Thyroid gland (tissue), 4 donors: Measurements from ENCODE around the gene DLGAP3. TPM values are rescaled to one million over a fixed set of nuclear protein-coding genes. Genes with fewer than 3 reads are reported as not detected.

Source experiments
- DNase-seq, 2 donors: peaks; one replicate each; pipeline ENCODE4 v3.0.0-alpha.2; 2019
- H3K27ac ChIP-seq, 3 donors: fragments of 200-600 bp; sonication (generic); 1 replicate in 2 of 3; 2 replicates in 1 of 3; pipeline ENCODE4 v1.5.1; 2016 to 2019; ENCODE audit warnings: mild to moderate bottlenecking in 1 of 3, moderate library complexity in 1 of 3
- H3K27me3 ChIP-seq: fragments of 200-600 bp; sonication (generic); one replicate; pipeline ENCODE4 v1.5.1; 2019
- H3K36me3 ChIP-seq, 2 donors: fragments of 200-600 bp; sonication (generic); one replicate each; pipeline ENCODE4 v1.5.1; 2016 to 2019
- H3K4me1 ChIP-seq, 2 donors: fragments of 200-600 bp; sonication (generic); one replicate each; pipeline ENCODE4 v1.5.1; 2017 to 2019
- H3K4me3 ChIP-seq, 3 donors: fragments of 200-600 bp; sonication (generic); replicated peaks in 1 of 3; 1 replicate in 2 of 3; 2 replicates in 1 of 3; pipeline ENCODE4 v1.5.1; 2016; ENCODE audit warnings: mild to moderate bottlenecking in 1 of 3
- H3K9me3 ChIP-seq: fragments of 200-600 bp; sonication (generic); one replicate; pipeline ENCODE4 v1.5.1; 2017
- POLR2A ChIP-seq, 2 donors: fragments of 450-650 bp; IDR thresholded peaks; one replicate each; pipeline ENCODE4 v1.6.1; 2017; ENCODE audit warnings: antibody characterized with exemption in 2 of 2, mild to moderate bottlenecking in 2 of 2, moderate library complexity in 1 of 2
- WGBS, 2 donors: methylation state at CpG; one replicate each; pipeline ENCODE4 v1.1.5; 2017; 5-methylcytosine and 5-hydroxymethylcytosine counted together
- intact Hi-C: fragments of 100-400 bp; cut with DNase I; formaldehyde crosslinking; loops from one replicate; pipeline ENCODE4 v1.15.1; 2023
- total RNA-seq, 4 donors: library from RNA; depleted of rRNA; stranded (reverse); fragments of >200 nt; gene quantifications; one replicate each; pipeline ENCODE4 v1.2.3, GENCODE V29; 2016
- TF ChIP-seq, protein P1 (sequence below), 6 experiments: fragments of 200-600 bp in 3 of 6; fragments of 450-650 bp in 3 of 6; sonication (generic) in 3 of 6; IDR thresholded peaks; one replicate each; pipeline ENCODE4 v1.5.1; 2016 to 2019; ENCODE audit warnings: antibody characterized with exemption in 6 of 6, mild to moderate bottlenecking in 2 of 6, inconsistent platforms in 1 of 6, moderate library complexity in 1 of 6

Gene DLGAP3
- total RNA-seq, 4 donors from 2014 or later, result 0.22 to 0.67 TPM; not detected in 2

DNA sequence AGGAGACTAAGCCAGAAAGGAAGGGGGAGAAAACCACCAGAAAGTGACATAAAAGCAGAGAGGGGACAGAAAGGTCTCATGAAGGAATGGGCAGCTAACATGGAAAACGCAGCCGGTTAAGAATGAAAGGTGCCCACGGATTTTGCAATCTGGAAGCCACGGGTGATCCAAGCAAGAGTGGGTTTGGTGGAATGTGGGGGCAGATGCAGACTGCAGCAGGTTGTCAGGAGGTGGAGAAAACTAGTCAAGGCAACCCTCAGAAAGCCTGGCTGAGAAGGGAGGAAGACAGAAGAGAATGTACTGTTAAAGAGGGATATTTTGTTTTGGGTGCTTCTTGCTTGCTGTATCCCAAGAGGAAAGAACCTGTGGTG lies 57.3 kb downstream of the DLGAP3 start:
- 83 to 95% methylated on average over 4 of the region's 4 CpGs for WGBS, 2 donors
- no peaks in the 10 kb centered on the region for H3K9me3 ChIP-seq
- no peaks in the 10 kb centered on the region for H3K36me3 ChIP-seq
- H3K27ac ChIP-seq, result no peak overlapping the region
- TF ChIP-seq, protein P1, sequence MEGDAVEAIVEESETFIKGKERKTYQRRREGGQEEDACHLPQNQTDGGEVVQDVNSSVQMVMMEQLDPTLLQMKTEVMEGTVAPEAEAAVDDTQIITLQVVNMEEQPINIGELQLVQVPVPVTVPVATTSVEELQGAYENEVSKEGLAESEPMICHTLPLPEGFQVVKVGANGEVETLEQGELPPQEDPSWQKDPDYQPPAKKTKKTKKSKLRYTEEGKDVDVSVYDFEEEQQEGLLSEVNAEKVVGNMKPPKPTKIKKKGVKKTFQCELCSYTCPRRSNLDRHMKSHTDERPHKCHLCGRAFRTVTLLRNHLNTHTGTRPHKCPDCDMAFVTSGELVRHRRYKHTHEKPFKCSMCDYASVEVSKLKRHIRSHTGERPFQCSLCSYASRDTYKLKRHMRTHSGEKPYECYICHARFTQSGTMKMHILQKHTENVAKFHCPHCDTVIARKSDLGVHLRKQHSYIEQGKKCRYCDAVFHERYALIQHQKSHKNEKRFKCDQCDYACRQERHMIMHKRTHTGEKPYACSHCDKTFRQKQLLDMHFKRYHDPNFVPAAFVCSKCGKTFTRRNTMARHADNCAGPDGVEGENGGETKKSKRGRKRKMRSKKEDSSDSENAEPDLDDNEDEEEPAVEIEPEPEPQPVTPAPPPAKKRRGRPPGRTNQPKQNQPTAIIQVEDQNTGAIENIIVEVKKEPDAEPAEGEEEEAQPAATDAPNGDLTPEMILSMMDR (IDR thresholded peaks at IDR 0.05), result no peak
- H3K27me3 ChIP-seq, result no peaks in the 10 kb centered on the region
- DNase-seq, result no peak
- no peak overlapping the region for H3K4me3 ChIP-seq
- H3K4me1 ChIP-seq, result no peaks in the 10 kb centered on the region
- intact Hi-C loops, result no loop called here

- H3K9me3 ChIP-seq, result no peaks in the 10 kb centered on the region
- WGBS, 2 donors, result 57 to 59% methylated on average over 17 of the region's 17 CpGs
- no peak overlapping the region for H3K27ac ChIP-seq
- H3K4me3 ChIP-seq, result no peak overlapping the region
- peaks cover 0 to 4% of the 10 kb centered on the region in 2 donors for H3K4me1 ChIP-seq
- no peaks in the 10 kb centered on the region for H3K27me3 ChIP-seq
- TF ChIP-seq POLR2A (IDR thresholded peaks at IDR 0.05), result no peak
- TF ChIP-seq, protein P1 (IDR thresholded peaks at IDR 0.05), result no peak
- no peaks in the 10 kb centered on the region for H3K36me3 ChIP-seq
- intact Hi-C loops, result no loop called here
- peak; percentile 24 to 32 for DNase-seq
These were observed 57.9 kb downstream of the DLGAP3 start for GRCh38 chr1:34871443-34872132.

DNA sequence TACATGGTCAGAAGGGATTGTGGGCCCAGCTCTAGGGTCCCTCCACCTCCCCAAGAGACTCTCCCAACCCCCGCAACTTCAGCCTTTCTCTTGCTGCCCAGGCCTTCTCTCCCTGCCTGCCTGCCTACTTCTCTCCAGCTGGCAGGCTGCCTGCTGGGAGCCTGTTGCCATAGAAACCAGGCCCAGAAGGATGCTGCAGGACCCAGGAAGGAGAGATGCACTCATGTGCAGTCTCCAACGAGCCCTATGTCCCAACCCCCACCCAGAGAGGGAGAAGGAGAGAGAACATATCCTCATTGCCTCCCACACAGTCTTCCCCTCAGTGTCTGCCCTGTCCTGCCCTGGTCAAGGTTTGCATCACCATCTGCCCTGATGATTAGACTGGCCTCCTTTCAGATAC lies 59.1 kb downstream of the DLGAP3 start:
- H3K36me3 ChIP-seq, result no peaks in the 10 kb centered on the region
- no peak overlapping the region for H3K4me3 ChIP-seq
- intact Hi-C loops, result no loop called here
- WGBS, 2 donors, result 39 to 56% methylated on average over 2 of the region's 2 CpGs
- H3K27me3 ChIP-seq, result no peaks in the 10 kb centered on the region
- DNase-seq, result no peak
- H3K4me1 ChIP-seq, result peaks cover 6 to 9% of the 10 kb centered on the region in 2 donors
- no peaks in the 10 kb centered on the region for H3K9me3 ChIP-seq
- no peak overlapping the region for H3K27ac ChIP-seq
- TF ChIP-seq, protein P1 (IDR thresholded peaks at IDR 0.05), result no peak
- TF ChIP-seq POLR2A (IDR thresholded peaks at IDR 0.05), result no peak

- intact Hi-C loops, result loop anchor here (5.0 kb wide), 1 partner anchor 82 kb away; no protein-coding TSS in a partner anchor
- H3K4me3 ChIP-seq, result no peak overlapping the region
- no peak for DNase-seq
- peaks cover 8 to 11% of the 10 kb centered on the region in 2 donors for H3K4me1 ChIP-seq
- TF ChIP-seq, protein P1 (IDR thresholded peaks at IDR 0.05), result no peak
- no peak for TF ChIP-seq POLR2A (IDR thresholded peaks at IDR 0.05)
- no peaks in the 10 kb centered on the region for H3K27me3 ChIP-seq
- 95 to 98% methylated on average over 4 of the region's 4 CpGs for WGBS, 2 donors
- H3K9me3 ChIP-seq, result no peaks in the 10 kb centered on the region
- no peak overlapping the region for H3K27ac ChIP-seq
- no peaks in the 10 kb centered on the region for H3K36me3 ChIP-seq
These were observed 59.7 kb downstream of the DLGAP3 start for GRCh38 chr1:34869760-34870159.

DNA sequence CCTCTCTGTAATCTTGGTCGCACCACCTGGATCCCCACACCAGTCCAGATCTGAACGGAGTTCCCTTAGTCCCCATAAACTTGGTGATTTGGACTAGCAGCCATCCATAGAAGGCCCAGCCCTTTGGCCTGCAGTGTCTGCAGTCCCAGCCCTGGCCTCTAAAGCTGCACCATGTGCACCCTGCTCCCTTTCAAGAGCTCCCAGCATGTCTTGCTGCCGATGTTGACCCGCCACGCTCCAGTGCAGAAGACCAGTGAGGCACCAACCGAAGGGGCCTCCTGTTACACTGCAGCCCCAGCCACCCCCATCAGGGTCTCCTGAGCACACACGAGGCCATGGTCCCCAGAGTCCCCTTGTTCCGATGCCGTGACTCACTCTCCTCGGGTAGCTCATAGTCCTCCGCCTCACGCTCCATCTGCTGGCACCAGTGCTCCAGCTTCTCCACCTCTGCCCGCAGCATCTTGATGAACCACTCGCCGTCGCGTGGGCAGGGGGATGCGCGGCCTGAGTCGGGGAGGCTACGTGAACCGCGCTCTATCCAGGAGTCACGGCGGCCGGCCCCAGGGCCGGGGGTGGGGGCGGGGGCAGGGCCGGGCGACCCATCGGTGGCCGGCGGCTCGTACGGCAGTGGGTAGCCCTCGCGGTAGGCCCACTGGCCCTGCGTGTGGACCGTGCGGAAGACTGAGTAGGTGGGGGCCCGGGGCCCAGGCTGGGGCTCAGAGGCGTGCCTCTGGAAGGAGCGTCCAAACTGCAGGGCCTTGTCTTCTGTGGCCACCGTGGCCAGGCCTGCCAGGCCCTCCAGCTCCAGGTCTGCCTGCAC lies 61.0 kb downstream of the DLGAP3 start:
- intact Hi-C loops, result loop anchor here (5.0 kb wide), 1 partner anchor 81 kb away; no protein-coding TSS in a partner anchor
- DNase-seq, result no peak
- 89% methylated on average over 29 to 37 of the region's 44 CpGs for WGBS, 2 donors
- H3K36me3 ChIP-seq, result no peaks in the 10 kb centered on the region
- H3K27me3 ChIP-seq, result no peaks in the 10 kb centered on the region
- TF ChIP-seq POLR2A (IDR thresholded peaks at IDR 0.05), result no peak
- TF ChIP-seq, protein P1 (IDR thresholded peaks at IDR 0.05), result no peak
- H3K9me3 ChIP-seq, result no peaks in the 10 kb centered on the region
- H3K4me3 ChIP-seq, result no peak overlapping the region
- no peak overlapping the region for H3K27ac ChIP-seq
- peaks cover 8 to 11% of the 10 kb centered on the region in 2 donors for H3K4me1 ChIP-seq
